Keratinocyte (primary cell): ENCODE measurements around the gene TMEM161A.

Experiments used
- EZH2 ChIP-seq: IDR thresholded peaks from one replicate; pipeline ENCODE4 v1.6.1; 2012; ENCODE audit warnings: inconsistent platforms, mild to moderate bottlenecking, low read length, moderate library complexity
- TF ChIP-seq, protein P1 (sequence below), 3 experiments: IDR thresholded peaks in 1 of 3; conservative IDR thresholded peaks in 1 of 3; optimal IDR thresholded peaks in 1 of 3; 2 replicates in 2 of 3; 3 replicates in 1 of 3; pipeline versions ENCODE3 to v1.5.1; 2011; ENCODE audit warnings: low read length in 3 of 3, mild to moderate bottlenecking in 3 of 3, moderate library complexity in 2 of 3, control low read depth in 1 of 3, inconsistent platforms in 1 of 3; ENCODE audit not compliant: insufficient read depth in 2 of 3; ENCODE audit errors: extremely low read depth in 1 of 3

DNA sequence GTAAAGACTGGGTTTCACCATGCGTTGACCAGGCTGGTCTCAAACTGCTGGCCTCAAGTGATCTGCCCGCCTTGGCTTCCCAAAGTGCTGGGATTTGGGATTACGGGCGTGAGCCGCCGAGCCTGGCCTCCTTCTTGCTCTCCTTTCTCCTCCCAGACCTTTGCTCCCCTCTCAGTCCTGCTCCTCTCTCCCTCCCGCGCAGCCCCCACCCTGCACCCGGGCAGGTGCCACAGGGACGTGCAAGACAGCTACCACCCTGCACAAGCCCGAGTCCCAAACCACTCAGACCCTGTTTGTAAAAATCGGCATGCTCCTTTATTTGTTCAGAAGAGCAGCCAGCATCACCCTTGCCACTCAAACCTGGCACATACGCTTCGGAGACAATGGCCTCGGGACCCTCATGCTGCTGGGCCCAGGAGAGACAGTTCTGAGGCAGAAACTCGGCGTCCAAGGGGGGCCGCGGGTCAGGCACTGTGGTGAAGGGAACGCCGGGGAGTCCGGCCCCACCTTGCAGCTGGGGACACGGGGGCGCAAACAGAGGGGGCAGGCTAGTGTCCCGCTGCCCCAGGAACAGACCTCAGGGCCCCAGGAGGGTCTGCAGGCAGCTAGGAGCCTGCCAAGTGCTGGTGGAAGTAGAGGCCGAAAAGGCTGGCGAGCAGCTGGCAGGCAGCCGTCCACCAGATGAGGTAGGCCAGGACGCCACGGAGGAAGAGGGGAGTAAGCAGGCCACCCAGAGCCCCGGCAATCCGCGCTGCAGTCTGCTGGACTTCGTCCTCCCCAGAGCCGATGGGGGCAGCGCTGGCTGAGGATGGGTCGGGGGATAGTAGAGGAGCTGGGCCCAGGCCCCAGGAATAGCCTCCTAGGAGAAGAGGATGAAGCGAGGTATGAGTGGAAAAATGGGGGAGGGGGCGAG is 18.7 kb downstream of the TMEM161A start:
- TF ChIP-seq, protein P1, sequence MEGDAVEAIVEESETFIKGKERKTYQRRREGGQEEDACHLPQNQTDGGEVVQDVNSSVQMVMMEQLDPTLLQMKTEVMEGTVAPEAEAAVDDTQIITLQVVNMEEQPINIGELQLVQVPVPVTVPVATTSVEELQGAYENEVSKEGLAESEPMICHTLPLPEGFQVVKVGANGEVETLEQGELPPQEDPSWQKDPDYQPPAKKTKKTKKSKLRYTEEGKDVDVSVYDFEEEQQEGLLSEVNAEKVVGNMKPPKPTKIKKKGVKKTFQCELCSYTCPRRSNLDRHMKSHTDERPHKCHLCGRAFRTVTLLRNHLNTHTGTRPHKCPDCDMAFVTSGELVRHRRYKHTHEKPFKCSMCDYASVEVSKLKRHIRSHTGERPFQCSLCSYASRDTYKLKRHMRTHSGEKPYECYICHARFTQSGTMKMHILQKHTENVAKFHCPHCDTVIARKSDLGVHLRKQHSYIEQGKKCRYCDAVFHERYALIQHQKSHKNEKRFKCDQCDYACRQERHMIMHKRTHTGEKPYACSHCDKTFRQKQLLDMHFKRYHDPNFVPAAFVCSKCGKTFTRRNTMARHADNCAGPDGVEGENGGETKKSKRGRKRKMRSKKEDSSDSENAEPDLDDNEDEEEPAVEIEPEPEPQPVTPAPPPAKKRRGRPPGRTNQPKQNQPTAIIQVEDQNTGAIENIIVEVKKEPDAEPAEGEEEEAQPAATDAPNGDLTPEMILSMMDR (optimal IDR thresholded peaks at IDR 0.05 in 1 of 3, IDR thresholded peaks at IDR 0.05 in 1 of 3, conservative IDR thresholded peaks at IDR 0.05 in 1 of 3; ENCODE audit: extremely low read depth in 1 of 3, insufficient read depth in 2 of 3, low read length in 3 of 3) = no peak
- TF ChIP-seq EZH2 = no peak
